Gastroesophageal sphincter (tissue), 4 donors: ENCODE results near the gene SNX19. TPM values are rescaled to one million over a fixed set of nuclear protein-coding genes. Genes with fewer than 3 reads are reported as not detected.
"Not testable (repeated sequence)": the region's sequence is repeated elsewhere in the genome, so short reads cannot be mapped to it uniquely, and the experiment has no call there.

Experiments used
- ATAC-seq: fragments of 150-250 bp; one replicate; pipeline ENCODE4 v1.9.1; 2016; ENCODE audit warnings: mild to moderate bottlenecking, moderate library complexity
- H3K27ac ChIP-seq, 4 donors: fragments of 200-600 bp; sonication (generic) in 3 of 4; 1 replicate in 3 of 4; 2 replicates in 1 of 4; pipeline ENCODE4 v1.5.1; 2016 to 2019
- H3K27me3 ChIP-seq: fragments of 200-600 bp; sonication (generic); one replicate; pipeline ENCODE4 v1.5.1; 2019
- H3K36me3 ChIP-seq, 2 donors: fragments of 200-600 bp; sonication (generic); one replicate each; pipeline ENCODE4 v1.5.1; 2019; ENCODE audit warnings: control low read depth in 1 of 2
- H3K4me1 ChIP-seq, 3 donors: fragments of 200-600 bp; sonication (generic); 1 replicate in 2 of 3; 2 replicates in 1 of 3; pipeline ENCODE4 v1.5.1; 2016 to 2019; ENCODE audit warnings: control low read depth in 2 of 3
- H3K4me3 ChIP-seq, 2 donors: fragments of 200-600 bp; sonication (generic); one replicate each; pipeline ENCODE4 v1.5.1; 2019; ENCODE audit warnings: mild to moderate bottlenecking in 1 of 2, moderate library complexity in 1 of 2
- H3K9me3 ChIP-seq, 3 donors: fragments of 200-600 bp; sonication (generic); one replicate each; pipeline ENCODE4 v1.5.1; 2017 to 2019; ENCODE audit warnings: control low read depth in 2 of 3
- CTCF ChIP-seq, 4 experiments: fragments of 200-600 bp in 2 of 4; fragments of 450-650 bp in 2 of 4; sonication (generic) in 1 of 4; IDR thresholded peaks; one replicate each; pipeline ENCODE4 v1.5.1; 2017 to 2019; ENCODE audit warnings: antibody characterized with exemption in 4 of 4, mild to moderate bottlenecking in 2 of 4, moderate library complexity in 2 of 4
- EP300 ChIP-seq: sonication (generic); formaldehyde crosslinking; IDR thresholded peaks from one replicate; pipeline ENCODE4 v1.6.1; 2017; ENCODE audit warnings: antibody characterized with exemption, mild to moderate bottlenecking
- POLR2A ChIP-seq, 2 donors: fragments of 450-650 bp; IDR thresholded peaks; one replicate each; pipeline ENCODE4 v1.6.1; 2017; ENCODE audit warnings: antibody characterized with exemption in 2 of 2, mild to moderate bottlenecking in 2 of 2, moderate library complexity in 1 of 2
- POLR2AphosphoS5 ChIP-seq: sonication (generic); formaldehyde crosslinking; IDR thresholded peaks from one replicate; pipeline ENCODE4 v1.6.1; 2017; ENCODE audit warnings: antibody characterized with exemption
- WGBS, 2 donors: methylation state at CpG; one replicate each; pipeline ENCODE4 v1.1.5; 2018; ENCODE audit warnings: low coverage in 1 of 2; 5-methylcytosine and 5-hydroxymethylcytosine counted together
- total RNA-seq, 4 donors: library from RNA; depleted of rRNA; stranded (reverse); fragments of >200 nt; gene quantifications; one replicate each; pipeline ENCODE4 v1.1.0, GENCODE V29; 2016

Gene SNX19
- total RNA-seq, 4 donors from 2014 or later = 110 to 131 (median 119) TPM

DNA sequence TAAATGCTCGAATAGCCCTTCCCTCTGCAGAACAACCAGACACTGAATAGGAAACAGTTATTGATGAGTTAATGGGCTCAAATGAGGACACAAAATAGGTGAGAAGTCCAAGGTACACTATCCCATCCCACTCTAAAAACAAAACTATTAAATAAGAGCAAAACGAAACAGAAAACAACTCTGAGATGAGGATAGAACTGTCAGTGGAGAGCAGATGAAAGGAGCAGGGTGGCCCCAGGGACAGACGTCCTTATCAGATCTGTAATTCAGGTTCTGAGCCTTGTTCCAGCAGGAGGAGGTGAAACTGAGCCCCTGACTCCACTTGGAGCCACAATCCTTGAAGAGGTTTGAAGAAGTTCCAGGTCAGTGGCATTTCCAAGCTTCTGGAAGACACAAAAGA, 8.5 kb upstream of the SNX19 start:
- ATAC-seq = no peak
- 37 to 47% methylated on average over 3 of the region's 3 CpGs for WGBS, 2 donors
- Histone ChIP-seq H3K27ac (no peak overlapping the region), H3K4me3 (no peak overlapping the region), H3K36me3 (no peaks in the 10 kb centered on the region), H3K9me3 (no peaks in the 10 kb centered on the region), H3K4me1 (no peaks in the 10 kb centered on the region), H3K27me3 (no peaks in the 10 kb centered on the region)
- TF ChIP-seq POLR2AphosphoS5 (no peak), EP300 (no peak)

GRCh38 chr11:130920612-130921011, 4.3 kb upstream of the SNX19 start:
- not testable (repeated sequence) for H3K4me3 ChIP-seq, H3K9me3 ChIP-seq, H3K4me1 ChIP-seq, H3K27me3 ChIP-seq, H3K36me3 ChIP-seq, H3K27ac ChIP-seq, ATAC-seq
- WGBS, 2 donors = 68 to 74% methylated on average over 2 to 4 of the region's 5 CpGs

DNA sequence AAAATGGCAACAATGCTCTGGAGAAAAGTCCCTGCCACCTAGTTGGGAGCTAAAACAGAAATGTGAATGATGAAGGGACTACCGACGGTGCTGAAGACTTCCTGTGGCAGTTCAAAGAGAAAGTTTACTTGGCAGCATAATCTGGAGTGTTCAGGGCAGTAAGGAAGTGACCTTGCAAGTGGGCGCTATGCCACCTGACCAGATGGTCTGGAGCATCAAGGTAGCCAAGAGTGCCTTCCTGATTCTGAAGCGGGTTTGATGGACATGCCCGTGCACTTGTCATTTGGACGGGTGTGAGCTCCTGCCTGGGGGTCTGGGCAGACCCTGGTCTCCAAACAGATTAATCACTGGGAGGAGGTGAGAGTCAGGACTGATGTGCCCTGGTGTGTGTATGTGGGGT, 1.8 kb upstream of the SNX19 start:
- Histone ChIP-seq H3K36me3 (peaks cover 0 to 22% of the 10 kb centered on the region in 2 donors), H3K27me3 (no peaks in the 10 kb centered on the region), H3K9me3 (no peaks in the 10 kb centered on the region), H3K4me3 (no peak overlapping the region), H3K4me1 (peaks cover 0 to 34% (median 18%) of the 10 kb centered on the region in 3 donors), H3K27ac (no peak overlapping the region)
- TF ChIP-seq CTCF (IDR thresholded peaks at IDR 0.05) (no peak), EP300 (no peak), POLR2A (IDR thresholded peaks at IDR 0.05) (no peak), POLR2AphosphoS5 (no peak)
- no peak for ATAC-seq
- 84 to 91% methylated on average over 3 to 6 of the region's 6 CpGs for WGBS, 2 donors

DNA sequence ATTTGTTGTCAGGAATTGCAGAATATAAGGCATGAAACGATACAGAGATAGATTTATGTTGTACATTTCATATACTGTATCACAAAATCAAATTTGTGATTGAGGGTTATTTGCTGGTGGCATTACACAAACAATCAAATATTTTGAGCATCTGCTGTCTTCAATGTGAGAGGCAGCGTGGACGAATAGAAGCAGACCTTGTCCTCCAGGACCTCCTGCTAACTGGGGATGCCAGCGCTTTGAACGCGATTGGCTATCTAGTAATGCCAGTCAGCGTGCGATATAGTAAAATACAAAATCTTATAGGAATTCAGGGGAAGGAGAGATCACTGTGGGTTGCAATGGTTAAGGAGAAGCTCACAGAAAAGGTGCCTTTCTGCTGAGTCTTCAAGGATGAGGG, 631 bp upstream of the SNX19 start:
- 43 to 74% methylated on average over 7 to 8 of the region's 8 CpGs for WGBS, 2 donors
- H3K27me3 ChIP-seq = no peaks in the 10 kb centered on the region
- no peak for ATAC-seq
- no peak for TF ChIP-seq EP300
- TF ChIP-seq POLR2A (IDR thresholded peaks at IDR 0.05) = no peak
- no peak for TF ChIP-seq POLR2AphosphoS5
- no peak for TF ChIP-seq CTCF (IDR thresholded peaks at IDR 0.05)
- H3K4me1 ChIP-seq = peaks cover 0 to 45% (median 18%) of the 10 kb centered on the region in 3 donors
- peak overlapping the region; percentile 81 to 95 for H3K4me3 ChIP-seq
- H3K27ac ChIP-seq = peak overlapping the region in 3 of 4 donors; percentile 89 to 98 (median 93)
- no peaks in the 10 kb centered on the region for H3K9me3 ChIP-seq
- H3K36me3 ChIP-seq = peaks cover 0 to 30% of the 10 kb centered on the region in 2 donors

- Histone ChIP-seq H3K27me3 (no peaks in the 10 kb centered on the region), H3K4me1 (peaks cover 0 to 52% (median 18%) of the 10 kb centered on the region in 3 donors), H3K27ac (peak overlapping the region; percentile 89 to 98 (median 92)), H3K9me3 (no peaks in the 10 kb centered on the region), H3K36me3 (peaks cover 0 to 40% of the 10 kb centered on the region in 2 donors), H3K4me3 (peak overlapping the region; percentile 81 to 95)
- no CpG with 5 or more reads among the region's 21 CpGs for WGBS, 2 donors
- ATAC-seq = no peak
- no peak for TF ChIP-seq CTCF (IDR thresholded peaks at IDR 0.05)
- TF ChIP-seq POLR2A (IDR thresholded peaks at IDR 0.05) = no peak
- no peak for TF ChIP-seq EP300
- no peak for TF ChIP-seq POLR2AphosphoS5
Measured at GRCh38 chr11:130915603-130916237, 559 bp downstream of the SNX19 start.

DNA sequence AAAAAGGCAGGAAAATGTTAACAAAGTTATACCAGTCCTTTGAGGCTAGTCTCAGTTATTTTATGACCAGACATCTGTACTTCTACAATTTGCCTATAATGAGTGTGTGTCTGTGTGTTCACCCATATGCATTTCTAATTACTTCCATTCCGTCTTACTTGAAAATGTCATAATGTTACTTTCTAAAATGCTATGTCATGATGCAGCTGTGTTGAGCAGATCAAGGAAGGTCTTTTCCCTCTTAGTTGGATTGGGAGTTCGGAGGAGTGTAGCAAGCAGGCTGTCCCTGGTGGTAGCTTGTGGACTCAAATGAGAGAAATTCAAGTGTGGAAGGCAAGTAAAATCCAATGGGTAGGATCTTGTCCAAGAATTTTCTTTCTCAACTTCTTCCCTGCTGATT, 3.0 kb downstream of the SNX19 start:
- ATAC-seq = no peak
- WGBS, 2 donors = 77 to 89% methylated on average over 2 of the region's 2 CpGs
- Histone ChIP-seq H3K9me3 (no peaks in the 10 kb centered on the region), H3K27me3 (no peaks in the 10 kb centered on the region), H3K27ac (no peak overlapping the region), H3K4me3 (no peak overlapping the region), H3K36me3 (peaks cover 0 to 63% of the 10 kb centered on the region in 2 donors), H3K4me1 (peaks cover 3 to 62% (median 18%) of the 10 kb centered on the region in 3 donors)
- TF ChIP-seq POLR2A (IDR thresholded peaks at IDR 0.05) (no peak), POLR2AphosphoS5 (no peak), EP300 (no peak), CTCF (IDR thresholded peaks at IDR 0.05) (no peak)
